Natural killer cell (primary cell): ENCODE measurements around the gene MARCHF6. TPM values are rescaled to one million over a fixed set of nuclear protein-coding genes. Genes with fewer than 3 reads are reported as not detected.

Experiments
- ATAC-seq, 3 donors: fragments of 150-1000 bp in 2 of 3; fragments of 200-7000 bp in 1 of 3; cut with Tn5 transposase; 1 replicate in 1 of 3; 2 replicates in 2 of 3; pipeline ENCODE4 v1.10.0; 2021; ENCODE audit warnings: mild to moderate bottlenecking in 2 of 3, moderate library complexity in 2 of 3
- DNase-seq, 2 donors: peaks; one replicate each; pipeline versions ENCODE4 v3.0.0 to v3.0.0-alpha.2; 2013 to 2021; ENCODE audit warnings: mixed read lengths in 1 of 2
- H3K27ac ChIP-seq: one replicate; pipeline ENCODE4 v1.5.1; 2013; ENCODE audit warnings: mild to moderate bottlenecking, low read length
- H3K27me3 ChIP-seq: one replicate; pipeline ENCODE4 v1.6.1; 2013; ENCODE audit warnings: low read length; ENCODE audit not compliant: control insufficient read depth, insufficient read depth
- H3K36me3 ChIP-seq: one replicate; pipeline ENCODE4 v1.6.1; 2013; ENCODE audit warnings: low read length; ENCODE audit not compliant: control insufficient read depth, insufficient read depth
- H3K4me1 ChIP-seq: one replicate; pipeline ENCODE4 v1.6.1; 2013; ENCODE audit warnings: low read length; ENCODE audit not compliant: control insufficient read depth, insufficient read depth
- H3K4me3 ChIP-seq: one replicate; pipeline ENCODE4 v1.5.1; 2013; ENCODE audit warnings: low read length
- H3K9me3 ChIP-seq: one replicate; pipeline ENCODE4 v1.6.1; 2013; ENCODE audit warnings: low read length; ENCODE audit not compliant: control insufficient read depth, insufficient read depth
- H3K27ac Mint-ChIP-seq, 2 donors: one replicate each; pipeline ENCODE4 v1.8.0; 2022; ENCODE audit warnings: mild to moderate bottlenecking in 2 of 2, mixed read lengths in 2 of 2, moderate library complexity in 1 of 2
- H3K27me3 Mint-ChIP-seq, 2 donors: one replicate each; pipeline ENCODE4 v1.8.0; 2022; ENCODE audit warnings: low read depth in 2 of 2, mixed read lengths in 2 of 2
- H3K36me3 Mint-ChIP-seq: one replicate; pipeline ENCODE4 v1.8.0; 2022; ENCODE audit warnings: mixed read lengths
- H3K4me1 Mint-ChIP-seq, 2 donors: one replicate each; pipeline ENCODE4 v1.8.0; 2022; ENCODE audit warnings: mixed read lengths in 2 of 2
- H3K4me3 Mint-ChIP-seq: one replicate; pipeline ENCODE4 v1.8.0; 2022; ENCODE audit warnings: mild to moderate bottlenecking, moderate library complexity, mixed read lengths
- H3K9me3 Mint-ChIP-seq, 2 donors: one replicate each; pipeline ENCODE4 v1.8.0; 2022; ENCODE audit warnings: mixed read lengths in 2 of 2
- CTCF ChIP-seq: fragments of 200-600 bp; IDR thresholded peaks from one replicate; pipeline ENCODE4 v1.8.0; 2022; ENCODE audit warnings: antibody characterized with exemption
- WGBS: methylation state at CpG from one replicate; pipeline ENCODE4 v1.1.7; 2013; ENCODE audit warnings: missing lambda C conversion rate; ENCODE audit not compliant: insufficient coverage; 5-methylcytosine and 5-hydroxymethylcytosine counted together
- intact Hi-C: fragments of 100-400 bp; cut with micrococcal nuclease; formaldehyde crosslinking; loops from one replicate; pipeline ENCODE4 v1.14.2; 2022
- total RNA-seq, 4 donors: library from RNA; stranded (reverse); fragments of 120-200 nt in 1 of 4; gene quantifications; one replicate each; pipeline versions ENCODE4 v1.2.3 to v1.2.4, GENCODE V29; 2013 to 2022

The MARCHF6 gene
- total RNA-seq, 3 donors from 2014 or later (not counting 1 experiment from before 2014, with no cell fraction given): 160 to 173 (median 164) TPM

- no peaks in the 10 kb centered on the region for H3K9me3 ChIP-seq
- Mint-ChIP-seq H3K27ac (peak overlapping the region; percentile 97 to 98), H3K4me1 (peaks cover 38 to 41% of the 10 kb centered on the region in 2 donors), H3K9me3 (no peaks in the 10 kb centered on the region), H3K27me3 (no peaks in the 10 kb centered on the region), H3K36me3 (peaks cover 7% of the 10 kb centered on the region), H3K4me3 (peak overlapping the region; percentile 100)
- peak overlapping the region; percentile 96 for H3K27ac ChIP-seq
- no peaks in the 10 kb centered on the region for H3K27me3 ChIP-seq
- H3K4me3 ChIP-seq: peak overlapping the region; percentile 89
- no peak for TF ChIP-seq CTCF
- ATAC-seq (no peak), DNase-seq (peak in 1 of 2 donors; percentile 50)
- 16% methylated on average over 11 of the region's 16 CpGs for WGBS
- peaks cover 11% of the 10 kb centered on the region for H3K4me1 ChIP-seq
- no peaks in the 10 kb centered on the region for H3K36me3 ChIP-seq
- intact Hi-C loops: loop anchor here (2.0 to 5.0 kb wide), 2 partner anchors 22 to 42 kb away; no protein-coding TSS in a partner anchor
These were observed 1.8 kb downstream of the MARCHF6 start for GRCh38 chr5:10355071-10355889.

- H3K27ac Mint-ChIP-seq: no peak overlapping the region
- H3K9me3 Mint-ChIP-seq: no peaks in the 10 kb centered on the region
- H3K4me1 Mint-ChIP-seq: peaks cover 55 to 69% of the 10 kb centered on the region in 2 donors
- peaks cover 3% of the 10 kb centered on the region for H3K4me1 ChIP-seq
- no peak for DNase-seq
- H3K4me3 ChIP-seq: no peak overlapping the region
- WGBS: 69% methylated on average over 2 of the region's 2 CpGs
- H3K4me3 Mint-ChIP-seq: no peak overlapping the region
- peaks cover 7% of the 10 kb centered on the region for H3K36me3 Mint-ChIP-seq
- no peak overlapping the region for H3K27ac ChIP-seq
- intact Hi-C loops: loop anchor here (5.0 kb wide), 1 partner anchor 38 kb away; no protein-coding TSS in a partner anchor
- H3K9me3 ChIP-seq: no peaks in the 10 kb centered on the region
- no peaks in the 10 kb centered on the region for H3K27me3 ChIP-seq
- TF ChIP-seq CTCF: no peak
- ATAC-seq: no peak
- no peaks in the 10 kb centered on the region for H3K36me3 ChIP-seq
- H3K27me3 Mint-ChIP-seq: no peaks in the 10 kb centered on the region
These were observed 5.5 kb downstream of the MARCHF6 start for GRCh38 chr5:10358999-10359398.

- H3K4me1 Mint-ChIP-seq: peaks cover 50 to 60% of the 10 kb centered on the region in 2 donors
- Histone ChIP-seq H3K27ac (no peak overlapping the region), H3K9me3 (no peaks in the 10 kb centered on the region)
These were observed 7.2 kb downstream of the MARCHF6 start for GRCh38 chr5:10360686-10361085.

More at GRCh38 chr5:10360686-10361085, 7.2 kb downstream of the MARCHF6 start:
- H3K27me3 ChIP-seq: no peaks in the 10 kb centered on the region
- ATAC-seq (no peak), DNase-seq (no peak)
- H3K4me1 ChIP-seq: peaks cover 3% of the 10 kb centered on the region
- no peak overlapping the region for H3K4me3 Mint-ChIP-seq
- H3K27me3 Mint-ChIP-seq: no peaks in the 10 kb centered on the region
- intact Hi-C loops: no loop called here
- H3K4me3 ChIP-seq: no peak overlapping the region
- no peaks in the 10 kb centered on the region for H3K9me3 Mint-ChIP-seq
- no peaks in the 10 kb centered on the region for H3K36me3 Mint-ChIP-seq
- H3K36me3 ChIP-seq: no peaks in the 10 kb centered on the region
- no peak for TF ChIP-seq CTCF
- H3K27ac Mint-ChIP-seq: no peak overlapping the region
